C4-2B (cell line): ENCODE results near the gene TGFBR2.

Experiments used
- ZFX ChIP-seq: fragments of 450-650 bp; IDR thresholded peaks from 2 replicates; pipeline ENCODE4 v1.6.1; 2017
- TF ChIP-seq, protein P1 (sequence below): fragments of 450-650 bp; conservative IDR thresholded peaks from 2 replicates; pipeline ENCODE4 v1.5.1; 2017; ENCODE audit warnings: mild to moderate bottlenecking

DNA sequence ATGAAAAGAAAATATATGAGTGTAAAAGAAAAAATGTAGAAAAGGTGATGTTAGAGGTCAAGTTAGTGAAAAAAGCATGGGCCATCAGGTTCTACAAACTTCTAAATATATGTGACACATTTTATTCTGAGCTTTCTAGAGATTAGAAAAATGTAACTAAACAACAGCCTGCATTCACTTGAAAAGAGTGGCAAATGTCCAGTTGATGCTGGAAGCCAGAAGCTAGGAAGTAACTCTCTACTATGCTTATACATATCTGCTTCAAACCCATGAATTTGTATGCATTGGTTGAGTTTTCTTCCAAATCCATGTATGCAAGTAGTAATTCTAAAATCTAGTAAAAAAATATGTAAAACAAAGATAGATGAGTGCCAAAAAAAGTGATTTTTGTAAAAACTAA lies 123.5 kb downstream of the TGFBR2 start:
- TF ChIP-seq, protein P1, sequence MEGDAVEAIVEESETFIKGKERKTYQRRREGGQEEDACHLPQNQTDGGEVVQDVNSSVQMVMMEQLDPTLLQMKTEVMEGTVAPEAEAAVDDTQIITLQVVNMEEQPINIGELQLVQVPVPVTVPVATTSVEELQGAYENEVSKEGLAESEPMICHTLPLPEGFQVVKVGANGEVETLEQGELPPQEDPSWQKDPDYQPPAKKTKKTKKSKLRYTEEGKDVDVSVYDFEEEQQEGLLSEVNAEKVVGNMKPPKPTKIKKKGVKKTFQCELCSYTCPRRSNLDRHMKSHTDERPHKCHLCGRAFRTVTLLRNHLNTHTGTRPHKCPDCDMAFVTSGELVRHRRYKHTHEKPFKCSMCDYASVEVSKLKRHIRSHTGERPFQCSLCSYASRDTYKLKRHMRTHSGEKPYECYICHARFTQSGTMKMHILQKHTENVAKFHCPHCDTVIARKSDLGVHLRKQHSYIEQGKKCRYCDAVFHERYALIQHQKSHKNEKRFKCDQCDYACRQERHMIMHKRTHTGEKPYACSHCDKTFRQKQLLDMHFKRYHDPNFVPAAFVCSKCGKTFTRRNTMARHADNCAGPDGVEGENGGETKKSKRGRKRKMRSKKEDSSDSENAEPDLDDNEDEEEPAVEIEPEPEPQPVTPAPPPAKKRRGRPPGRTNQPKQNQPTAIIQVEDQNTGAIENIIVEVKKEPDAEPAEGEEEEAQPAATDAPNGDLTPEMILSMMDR = no peak
- no peak for TF ChIP-seq ZFX
